Spleen (tissue), 7 donors: ENCODE data around the gene KLC1.

Experiments used
- POLR2A ChIP-seq, 3 donors: fragments of 450-650 bp; IDR thresholded peaks; one replicate each; pipeline ENCODE4 v1.5.1; 2017; ENCODE audit warnings: antibody characterized with exemption in 3 of 3, mild to moderate bottlenecking in 1 of 3
- POLR2AphosphoS5 ChIP-seq, 3 donors: sonication (generic); formaldehyde crosslinking; IDR thresholded peaks; one replicate each; pipeline ENCODE4 v1.5.1; 2017; ENCODE audit warnings: antibody characterized with exemption in 3 of 3
- TF ChIP-seq, protein P1 (sequence below), 11 experiments: fragments of 200-600 bp in 7 of 11; fragments of 450-650 bp in 4 of 11; sonication (generic) in 4 of 11; IDR thresholded peaks in 8 of 11; conservative IDR thresholded peaks in 3 of 11; 1 replicate in 7 of 11; 2 replicates in 4 of 11; pipeline versions ENCODE4 v1.4.0 to v1.8.0; 2016 to 2021; ENCODE audit warnings: antibody characterized with exemption in 11 of 11, inconsistent platforms in 4 of 11, mild to moderate bottlenecking in 1 of 11
- donor health status: DM: no; HTN: no; CAD: no; lungs with moderate emphysema.
- donor health status: DM: no; HTN: no; CAD: no.
- donor health status: DM: no; HTN: no; CAD: no.

DNA sequence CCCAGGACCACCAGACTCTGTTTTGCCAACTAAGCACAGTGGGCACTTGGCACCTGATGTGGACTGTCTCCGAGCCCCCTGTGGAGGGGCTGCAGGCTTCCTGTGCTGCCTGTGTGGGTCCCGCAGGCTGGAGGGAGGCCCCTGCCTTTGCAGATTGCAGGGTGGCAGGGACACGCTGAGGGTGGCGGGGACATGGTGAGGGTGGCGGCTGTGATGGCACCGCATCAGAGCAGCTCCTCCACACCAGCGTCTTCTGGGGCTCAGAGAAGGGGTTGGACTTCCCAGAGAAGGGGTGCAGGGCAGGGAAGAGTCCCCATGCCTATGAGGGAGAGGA, 94.7 kb downstream of the KLC1 start:
- TF ChIP-seq, protein P1, sequence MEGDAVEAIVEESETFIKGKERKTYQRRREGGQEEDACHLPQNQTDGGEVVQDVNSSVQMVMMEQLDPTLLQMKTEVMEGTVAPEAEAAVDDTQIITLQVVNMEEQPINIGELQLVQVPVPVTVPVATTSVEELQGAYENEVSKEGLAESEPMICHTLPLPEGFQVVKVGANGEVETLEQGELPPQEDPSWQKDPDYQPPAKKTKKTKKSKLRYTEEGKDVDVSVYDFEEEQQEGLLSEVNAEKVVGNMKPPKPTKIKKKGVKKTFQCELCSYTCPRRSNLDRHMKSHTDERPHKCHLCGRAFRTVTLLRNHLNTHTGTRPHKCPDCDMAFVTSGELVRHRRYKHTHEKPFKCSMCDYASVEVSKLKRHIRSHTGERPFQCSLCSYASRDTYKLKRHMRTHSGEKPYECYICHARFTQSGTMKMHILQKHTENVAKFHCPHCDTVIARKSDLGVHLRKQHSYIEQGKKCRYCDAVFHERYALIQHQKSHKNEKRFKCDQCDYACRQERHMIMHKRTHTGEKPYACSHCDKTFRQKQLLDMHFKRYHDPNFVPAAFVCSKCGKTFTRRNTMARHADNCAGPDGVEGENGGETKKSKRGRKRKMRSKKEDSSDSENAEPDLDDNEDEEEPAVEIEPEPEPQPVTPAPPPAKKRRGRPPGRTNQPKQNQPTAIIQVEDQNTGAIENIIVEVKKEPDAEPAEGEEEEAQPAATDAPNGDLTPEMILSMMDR (IDR thresholded peaks at IDR 0.05 in 8 of 11, conservative IDR thresholded peaks at IDR 0.05 in 3 of 11) = no peak
- TF ChIP-seq POLR2A (IDR thresholded peaks at IDR 0.05) (no peak), POLR2AphosphoS5 (IDR thresholded peaks at IDR 0.05) (no peak)
